CD1c-positive myeloid dendritic cell (primary cell): ENCODE data around the gene TAS2R60.

Experiments used
- DNase-seq: peaks from one replicate; pipeline ENCODE4 v3.0.0-alpha.2; 2016; ENCODE audit errors: extremely low spot score

The TAS2R60 gene

GRCh38 chr7:143477501-143478150 lies 34.4 kb downstream of the TAS2R60 start, which contains the start of gene TAS2R41:
Gene TAS2R41, plus strand, starts transcription at chr7:143477873. Its CDS starts 0 bp downstream, at chr7:143477873.
- no peak for DNase-seq

- DNase-seq = no peak
These were observed 36.0 kb downstream of the TAS2R60 start for GRCh38 chr7:143479055-143479766.

- peak; percentile 45 for DNase-seq
These were observed 37.2 kb downstream of the TAS2R60 start for GRCh38 chr7:143480501-143480900.

GRCh38 chr7:143484119-143484518 lies 40.9 kb downstream of the TAS2R60 start:
- no peak for DNase-seq

- peak; percentile 61 for DNase-seq
These were observed 41.8 kb downstream of the TAS2R60 start for GRCh38 chr7:143485094-143485493.

- no peak for DNase-seq
These were observed 42.2 kb downstream of the TAS2R60 start for GRCh38 chr7:143485500-143485899.

GRCh38 chr7:143486266-143486665 lies 43.0 kb downstream of the TAS2R60 start:
- peak; percentile 48 for DNase-seq

GRCh38 chr7:143487061-143487460 lies 43.8 kb downstream of the TAS2R60 start:
- peak; percentile 39 for DNase-seq

GRCh38 chr7:143487566-143487965 lies 44.3 kb downstream of the TAS2R60 start:
- DNase-seq = peak; percentile 61

- peak; percentile 20 for DNase-seq
These were observed 47.6 kb downstream of the TAS2R60 start for GRCh38 chr7:143490717-143491306.

GRCh38 chr7:143492043-143492471 lies 48.8 kb downstream of the TAS2R60 start:
- peak; percentile 46 for DNase-seq

GRCh38 chr7:143492799-143493739 lies 49.8 kb downstream of the TAS2R60 start:
- no peak for DNase-seq

GRCh38 chr7:143493751-143494150 lies 50.5 kb downstream of the TAS2R60 start:
- no peak for DNase-seq
